ENCODE data around the gene IGFBP4. TPM values are rescaled to one million over a fixed set of nuclear protein-coding genes. Genes with fewer than 3 reads are reported as not detected.

The IGFBP4 gene
- total and polyA plus RNA-seq, 2 of the 13 experiments (the other 11 are each of a cell fraction or from before 2014, with no cell fraction given), result 4.1 to 49.0 TPM

DNA sequence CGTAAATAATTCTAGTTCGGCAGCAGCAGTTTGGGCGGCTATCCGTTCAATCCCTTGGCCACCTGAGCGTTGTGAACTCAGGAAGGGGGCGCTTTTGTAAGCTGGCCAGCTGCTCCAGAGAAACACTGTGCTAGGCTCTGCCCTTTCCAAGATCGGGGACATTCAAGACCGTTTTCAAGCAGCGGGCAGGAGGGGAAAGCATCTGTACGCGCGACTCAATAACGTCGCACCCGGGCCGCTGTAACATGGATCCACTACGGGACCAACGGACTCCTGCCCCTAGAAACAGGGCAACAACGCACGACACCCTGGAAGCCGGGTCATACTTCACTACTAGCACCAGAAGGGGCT, 26.0 kb upstream of the IGFBP4 start (continued):
- TF ChIP-seq PATZ1 (CRISPR knock-in tag; IDR thresholded peaks at IDR 0.05) (no peak; the same call in 1 of the 2 replicates), ZNF224 (CRISPR knock-in tag; IDR thresholded peaks at IDR 0.05) (0 out of 2 replicates have a peak, but pooled peaks have one; percentile 10), SMARCC2 (IDR thresholded peaks at IDR 0.05) (no peak), XRCC5 (optimal IDR thresholded peaks at IDR 0.05; ENCODE audit: low read length) (no peak), ZFX (CRISPR knock-in tag; IDR thresholded peaks at IDR 0.05; ENCODE audit: low read depth) (peak; percentile 12; the same call in 1 of the 2 replicates), ZNF891 (CRISPR knock-in tag; IDR thresholded peaks at IDR 0.05) (no peak), ZBTB2 (CRISPR knock-in tag; IDR thresholded peaks at IDR 0.05; ENCODE audit: low read depth) (no peak), NFATC3 (CRISPR knock-in tag; IDR thresholded peaks at IDR 0.05) (no peak), ZBTB33 (CRISPR knock-in tag; IDR thresholded peaks at IDR 0.05) (0 out of 2 replicates have a peak, but pooled peaks have one; percentile 4), U2AF1 (optimal IDR thresholded peaks at IDR 0.05; ENCODE audit: low read depth, low read length) (no peak), HNF1A (IDR thresholded peaks at IDR 0.05; ENCODE audit: low read depth) (no peak), HNF1A (CRISPR knock-in tag; IDR thresholded peaks at IDR 0.05; ENCODE audit: borderline replicate concordance) (no peak), ZFP36L1 (CRISPR knock-in tag; IDR thresholded peaks at IDR 0.05) (no peak), ZNF550 (CRISPR knock-in tag; IDR thresholded peaks at IDR 0.05; ENCODE audit: borderline replicate concordance) (no peak), NFE2L2 (IDR thresholded peaks at IDR 0.05; ENCODE audit: low read length) (no peak), NFYC (CRISPR knock-in tag; IDR thresholded peaks at IDR 0.05) (no peak), ZNF558 (CRISPR knock-in tag; IDR thresholded peaks at IDR 0.05; ENCODE audit: borderline replicate concordance) (no peak; the same call in 1 of the 2 replicates), HIVEP1 (CRISPR knock-in tag; IDR thresholded peaks at IDR 0.05) (no peak)
- TF ChIP-seq, protein P1, sequence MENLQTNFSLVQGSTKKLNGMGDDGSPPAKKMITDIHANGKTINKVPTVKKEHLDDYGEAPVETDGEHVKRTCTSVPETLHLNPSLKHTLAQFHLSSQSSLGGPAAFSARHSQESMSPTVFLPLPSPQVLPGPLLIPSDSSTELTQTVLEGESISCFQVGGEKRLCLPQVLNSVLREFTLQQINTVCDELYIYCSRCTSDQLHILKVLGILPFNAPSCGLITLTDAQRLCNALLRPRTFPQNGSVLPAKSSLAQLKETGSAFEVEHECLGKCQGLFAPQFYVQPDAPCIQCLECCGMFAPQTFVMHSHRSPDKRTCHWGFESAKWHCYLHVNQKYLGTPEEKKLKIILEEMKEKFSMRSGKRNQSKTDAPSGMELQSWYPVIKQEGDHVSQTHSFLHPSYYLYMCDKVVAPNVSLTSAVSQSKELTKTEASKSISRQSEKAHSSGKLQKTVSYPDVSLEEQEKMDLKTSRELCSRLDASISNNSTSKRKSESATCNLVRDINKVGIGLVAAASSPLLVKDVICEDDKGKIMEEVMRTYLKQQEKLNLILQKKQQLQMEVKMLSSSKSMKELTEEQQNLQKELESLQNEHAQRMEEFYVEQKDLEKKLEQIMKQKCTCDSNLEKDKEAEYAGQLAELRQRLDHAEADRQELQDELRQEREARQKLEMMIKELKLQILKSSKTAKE (CRISPR knock-in tag; IDR thresholded peaks at IDR 0.05; ENCODE audit: borderline replicate concordance), result no peak

Data from HepG2 (cell line).